ENCODE measurements around the gene DOCK2.

Gene DOCK2

GRCh38 chr5:169781420-169782345 is 144.6 kb downstream of the DOCK2 start:
- Histone ChIP-seq H3K27me3 (ENCODE audit: insufficient read depth, low read length, poor library complexity, severe bottlenecking) (no peaks in the 10 kb centered on the region), H2AFZ (ENCODE audit: low read length) (no peak overlapping the region), H3K9me3 (ENCODE audit: insufficient read depth, low read depth, low read length) (no peaks in the 10 kb centered on the region), H3F3A (ENCODE audit: low read depth) (no peaks in the 10 kb centered on the region), H3K9me2 (replicated peaks; ENCODE audit: low read depth, low read length) (no peaks in the 10 kb centered on the region), H3K36me3 (ENCODE audit: insufficient read depth, low read length) (peaks cover 7% of the 10 kb centered on the region; the same call in 1 of the 2 replicates), H3K9ac (ENCODE audit: low read depth, low read length, poor library complexity, severe bottlenecking) (no peak overlapping the region), H3K79me2 (ENCODE audit: insufficient read depth, low read length) (no peaks in the 10 kb centered on the region), H3K4me1 (ENCODE audit: insufficient read depth, low read length, poor library complexity, severe bottlenecking) (no peaks in the 10 kb centered on the region), H3K4me2 (ENCODE audit: low read depth, low read length, poor library complexity, severe bottlenecking) (no peak overlapping the region), H3K4me3 (ENCODE audit: low read length, poor library complexity, severe bottlenecking) (no peak overlapping the region), H4K20me1 (ENCODE audit: insufficient read depth, low read length, poor library complexity, severe bottlenecking) (no peaks in the 10 kb centered on the region)
- no peak for TF ChIP-seq CTCF (conservative IDR thresholded peaks at IDR 0.05; ENCODE audit: low read length)
- no peak for TF ChIP-seq EZH2phosphoT487 (IDR thresholded peaks at IDR 0.05; ENCODE audit: borderline replicate concordance)

GRCh38 chr5:169785771-169786618 is 148.9 kb downstream of the DOCK2 start:
- TF ChIP-seq CTCF (conservative IDR thresholded peaks at IDR 0.05; ENCODE audit: low read length), result no peak
- no peak for TF ChIP-seq EZH2phosphoT487 (IDR thresholded peaks at IDR 0.05; ENCODE audit: borderline replicate concordance)
- H3K4me1 ChIP-seq (ENCODE audit: insufficient read depth, low read length, poor library complexity, severe bottlenecking), result no peaks in the 10 kb centered on the region
- H3K9me3 ChIP-seq (ENCODE audit: insufficient read depth, low read depth, low read length), result no peaks in the 10 kb centered on the region
- no peaks in the 10 kb centered on the region for H4K20me1 ChIP-seq (ENCODE audit: insufficient read depth, low read length, poor library complexity, severe bottlenecking)
- no peaks in the 10 kb centered on the region for H3K9me2 ChIP-seq (replicated peaks; ENCODE audit: low read depth, low read length)
- no peaks in the 10 kb centered on the region for H3K79me2 ChIP-seq (ENCODE audit: insufficient read depth, low read length)
- no peaks in the 10 kb centered on the region for H3K27me3 ChIP-seq (ENCODE audit: insufficient read depth, low read length, poor library complexity, severe bottlenecking)
- H3K4me3 ChIP-seq (ENCODE audit: low read length, poor library complexity, severe bottlenecking), result no peak overlapping the region
- no peak overlapping the region for H3K9ac ChIP-seq (ENCODE audit: low read depth, low read length, poor library complexity, severe bottlenecking)
- H2AFZ ChIP-seq (ENCODE audit: low read length), result no peak overlapping the region
- no peaks in the 10 kb centered on the region for H3F3A ChIP-seq (ENCODE audit: low read depth)
- no peak overlapping the region for H3K4me2 ChIP-seq (ENCODE audit: low read depth, low read length, poor library complexity, severe bottlenecking)
- peaks cover 4% of the 10 kb centered on the region; the same call in 1 of the 2 replicates for H3K36me3 ChIP-seq (ENCODE audit: insufficient read depth, low read length)

- H3K4me1 ChIP-seq (ENCODE audit: insufficient read depth, low read length, poor library complexity, severe bottlenecking), result no peaks in the 10 kb centered on the region
- H3K27me3 ChIP-seq (ENCODE audit: insufficient read depth, low read length, poor library complexity, severe bottlenecking), result no peaks in the 10 kb centered on the region
- no peaks in the 10 kb centered on the region for H3K9me2 ChIP-seq (replicated peaks; ENCODE audit: low read depth, low read length)
- H3K4me3 ChIP-seq (ENCODE audit: low read length, poor library complexity, severe bottlenecking), result no peak overlapping the region
- H3K9ac ChIP-seq (ENCODE audit: low read depth, low read length, poor library complexity, severe bottlenecking), result no peak overlapping the region
- no peak overlapping the region for H3K4me2 ChIP-seq (ENCODE audit: low read depth, low read length, poor library complexity, severe bottlenecking)
- H4K20me1 ChIP-seq (ENCODE audit: insufficient read depth, low read length, poor library complexity, severe bottlenecking), result no peaks in the 10 kb centered on the region
- no peak overlapping the region for H2AFZ ChIP-seq (ENCODE audit: low read length)
- no peaks in the 10 kb centered on the region for H3K9me3 ChIP-seq (ENCODE audit: insufficient read depth, low read depth, low read length)
- H3F3A ChIP-seq (ENCODE audit: low read depth), result no peaks in the 10 kb centered on the region
- peaks cover 9% of the 10 kb centered on the region; the same call in 1 of the 2 replicates for H3K36me3 ChIP-seq (ENCODE audit: insufficient read depth, low read length)
- no peak for TF ChIP-seq CTCF (conservative IDR thresholded peaks at IDR 0.05; ENCODE audit: low read length)
- no peak for TF ChIP-seq EZH2phosphoT487 (IDR thresholded peaks at IDR 0.05; ENCODE audit: borderline replicate concordance)
- no peaks in the 10 kb centered on the region for H3K79me2 ChIP-seq (ENCODE audit: insufficient read depth, low read length)
These were observed 151.1 kb downstream of the DOCK2 start for GRCh38 chr5:169788168-169788567.

Measured in Loucy (cell line).